Mesenteric fat pad (tissue), 1 donor: ENCODE data around the gene METAP1D. TPM values are rescaled to one million over a fixed set of nuclear protein-coding genes. Genes with fewer than 3 reads are reported as not detected.
A peak's percentile ranks its signal among the peaks of the same experiment; 100 is the strongest.

Experiments used
- DNase-seq: peaks from one replicate; pipeline ENCODE4 v3.0.0-alpha.2; 2020; ENCODE audit warnings: low spot score
- total RNA-seq: library from RNA; stranded (reverse); fragmentation: NEBNext Ultra II Directional; extraction: Animal tissue kit (Norgen Biotek cat#: 25700); gene quantifications from one replicate; pipeline ENCODE4 v1.2.1, GENCODE V29; 2021
- donor health status: DM: yes; HTN: yes; CAD: no.

The METAP1D gene
- total RNA-seq, 1 donor from 2014 or later, result 5.5 TPM

GRCh38 chr2:172079416-172079815, 79.7 kb downstream of the METAP1D start:
- no peak for DNase-seq

GRCh38 chr2:172079838-172080640, 80.3 kb downstream of the METAP1D start:
- no peak for DNase-seq

- no peak for DNase-seq
These were observed 81.0 kb downstream of the METAP1D start for GRCh38 chr2:172080641-172081220.

- no peak for DNase-seq
These were observed 81.7 kb downstream of the METAP1D start for GRCh38 chr2:172081221-172082022.

- no peak for DNase-seq
These were observed 82.6 kb downstream of the METAP1D start for GRCh38 chr2:172082105-172082943.

GRCh38 chr2:172082944-172083627, 83.3 kb downstream of the METAP1D start:
- DNase-seq, result no peak

- peak; percentile 51 for DNase-seq
These were observed 84.1 kb downstream of the METAP1D start for GRCh38 chr2:172083628-172084394.

GRCh38 chr2:172084395-172084644, 84.6 kb downstream of the METAP1D start:
- DNase-seq, result no peak

GRCh38 chr2:172084645-172085459, 85.1 kb downstream of the METAP1D start:
- peak; percentile 92 for DNase-seq

GRCh38 chr2:172085460-172086159, 85.9 kb downstream of the METAP1D start, which contains the start of gene DLX1:
Gene DLX1 (plus strand): TSS chr2:172085507. CDS start chr2:172085678, 171 bp downstream.
- no peak for DNase-seq

- DNase-seq, result no peak
These were observed 86.8 kb downstream of the METAP1D start for GRCh38 chr2:172086241-172087206.

GRCh38 chr2:172087207-172087779, 87.5 kb downstream of the METAP1D start:
- no peak for DNase-seq

- no peak for DNase-seq
These were observed 88.1 kb downstream of the METAP1D start for GRCh38 chr2:172087780-172088244.

GRCh38 chr2:172088245-172089004, 88.7 kb downstream of the METAP1D start:
- no peak for DNase-seq

GRCh38 chr2:172089005-172089504, 89.3 kb downstream of the METAP1D start:
- DNase-seq, result no peak

GRCh38 chr2:172089633-172090032, 89.9 kb downstream of the METAP1D start:
- no peak for DNase-seq
